ENCODE measurements around the gene LRRC1. TPM values are rescaled to one million over a fixed set of nuclear protein-coding genes. Genes with fewer than 3 reads are reported as not detected.

Gene LRRC1
- total RNA-seq, 1 donor from 2014 or later: 9.3 TPM

DNA sequence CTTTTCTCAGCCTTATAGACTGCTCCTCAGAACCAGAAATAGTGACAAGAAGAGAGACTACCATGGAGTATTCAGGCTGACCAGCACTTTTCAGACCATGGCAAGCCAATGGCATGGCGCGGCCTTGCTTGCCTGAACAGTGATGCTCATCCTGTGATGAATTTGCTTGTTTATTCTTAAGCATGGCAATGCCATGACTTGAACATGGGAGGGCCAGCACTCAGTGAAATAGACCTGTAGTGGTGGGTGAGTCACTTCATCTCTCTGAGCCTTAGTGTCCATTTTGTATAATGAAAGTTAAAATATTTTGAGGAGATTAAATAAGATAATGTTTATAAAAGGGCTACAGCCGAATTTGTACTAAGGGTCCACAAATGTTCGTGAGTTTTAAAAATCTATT lies 79.1 kb downstream of the LRRC1 start:
- TF ChIP-seq, protein P1, sequence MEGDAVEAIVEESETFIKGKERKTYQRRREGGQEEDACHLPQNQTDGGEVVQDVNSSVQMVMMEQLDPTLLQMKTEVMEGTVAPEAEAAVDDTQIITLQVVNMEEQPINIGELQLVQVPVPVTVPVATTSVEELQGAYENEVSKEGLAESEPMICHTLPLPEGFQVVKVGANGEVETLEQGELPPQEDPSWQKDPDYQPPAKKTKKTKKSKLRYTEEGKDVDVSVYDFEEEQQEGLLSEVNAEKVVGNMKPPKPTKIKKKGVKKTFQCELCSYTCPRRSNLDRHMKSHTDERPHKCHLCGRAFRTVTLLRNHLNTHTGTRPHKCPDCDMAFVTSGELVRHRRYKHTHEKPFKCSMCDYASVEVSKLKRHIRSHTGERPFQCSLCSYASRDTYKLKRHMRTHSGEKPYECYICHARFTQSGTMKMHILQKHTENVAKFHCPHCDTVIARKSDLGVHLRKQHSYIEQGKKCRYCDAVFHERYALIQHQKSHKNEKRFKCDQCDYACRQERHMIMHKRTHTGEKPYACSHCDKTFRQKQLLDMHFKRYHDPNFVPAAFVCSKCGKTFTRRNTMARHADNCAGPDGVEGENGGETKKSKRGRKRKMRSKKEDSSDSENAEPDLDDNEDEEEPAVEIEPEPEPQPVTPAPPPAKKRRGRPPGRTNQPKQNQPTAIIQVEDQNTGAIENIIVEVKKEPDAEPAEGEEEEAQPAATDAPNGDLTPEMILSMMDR (conservative IDR thresholded peaks at IDR 0.05; ENCODE audit: low read depth, low read length): no peak
- no peak overlapping the region for H3K4me3 ChIP-seq (ENCODE audit: low read depth, low read length)
- no peak for DNase-seq (ENCODE audit: low read depth)

DNA sequence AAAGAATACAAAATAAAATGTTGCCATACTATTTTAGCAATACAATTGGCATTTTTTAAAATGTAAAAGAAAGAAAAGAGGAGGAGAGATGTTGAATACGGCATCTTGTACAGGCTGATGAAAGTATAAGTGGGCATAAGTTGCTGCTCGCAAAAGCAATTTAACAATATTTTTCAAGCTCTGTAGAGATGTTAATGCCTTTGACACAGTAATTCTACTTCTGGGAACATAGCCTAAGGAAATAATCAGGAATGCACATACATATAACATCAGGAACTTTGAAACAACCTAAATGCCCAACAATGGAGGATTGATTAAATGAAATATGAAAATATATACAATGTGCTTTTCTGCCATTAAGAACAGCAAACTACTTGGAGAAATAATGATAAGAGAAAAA lies 80.2 kb downstream of the LRRC1 start:
- H3K4me3 ChIP-seq (ENCODE audit: low read depth, low read length): no peak overlapping the region
- DNase-seq (ENCODE audit: low read depth): no peak
- TF ChIP-seq, protein P1 (conservative IDR thresholded peaks at IDR 0.05; ENCODE audit: low read depth, low read length): no peak

DNA sequence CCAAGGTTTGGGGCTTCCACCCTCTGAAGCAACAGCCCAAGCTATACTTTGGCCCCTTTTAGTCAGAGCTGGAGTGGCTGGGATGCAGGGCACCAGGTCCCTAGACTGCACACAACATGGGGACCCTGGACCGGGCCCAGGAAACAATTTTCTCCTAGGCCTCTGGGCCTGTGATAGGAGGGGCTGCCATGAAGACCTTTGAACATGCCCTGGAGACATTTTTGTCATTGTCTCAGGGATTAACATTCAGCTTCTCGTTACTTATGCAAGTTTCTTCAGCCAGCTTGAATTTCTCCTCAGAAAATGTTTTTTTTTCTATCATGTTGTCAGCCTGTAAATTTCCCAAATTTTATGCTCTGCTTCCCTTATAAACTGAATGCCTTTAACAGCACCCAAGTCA lies 82.3 kb downstream of the LRRC1 start:
- TF ChIP-seq, protein P1 (conservative IDR thresholded peaks at IDR 0.05; ENCODE audit: low read depth, low read length): no peak
- no peak overlapping the region for H3K4me3 ChIP-seq (ENCODE audit: low read depth, low read length)
- DNase-seq (ENCODE audit: low read depth): no peak

DNA sequence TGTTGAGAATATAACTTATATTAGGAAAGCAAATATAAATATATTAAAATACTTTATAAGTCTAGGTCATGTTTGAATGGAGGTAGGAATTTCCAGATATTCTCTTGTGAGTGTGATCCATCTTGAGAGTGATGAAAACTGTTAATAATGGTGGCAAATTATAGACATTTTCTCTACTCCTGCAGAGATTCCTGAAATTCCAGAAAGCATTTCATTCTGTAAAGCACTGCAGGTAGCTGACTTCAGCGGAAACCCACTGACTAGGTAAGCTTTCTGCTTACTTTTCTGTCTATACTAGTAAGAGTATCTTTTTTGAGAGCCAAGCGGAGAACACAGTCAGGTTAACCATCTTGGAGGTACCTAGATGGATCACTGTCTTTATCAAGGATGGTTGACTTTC lies 84.0 kb downstream of the LRRC1 start:
- no peak for DNase-seq (ENCODE audit: low read depth)
- H3K4me3 ChIP-seq (ENCODE audit: low read depth, low read length): no peak overlapping the region
- TF ChIP-seq, protein P1 (conservative IDR thresholded peaks at IDR 0.05; ENCODE audit: low read depth, low read length): no peak

DNA sequence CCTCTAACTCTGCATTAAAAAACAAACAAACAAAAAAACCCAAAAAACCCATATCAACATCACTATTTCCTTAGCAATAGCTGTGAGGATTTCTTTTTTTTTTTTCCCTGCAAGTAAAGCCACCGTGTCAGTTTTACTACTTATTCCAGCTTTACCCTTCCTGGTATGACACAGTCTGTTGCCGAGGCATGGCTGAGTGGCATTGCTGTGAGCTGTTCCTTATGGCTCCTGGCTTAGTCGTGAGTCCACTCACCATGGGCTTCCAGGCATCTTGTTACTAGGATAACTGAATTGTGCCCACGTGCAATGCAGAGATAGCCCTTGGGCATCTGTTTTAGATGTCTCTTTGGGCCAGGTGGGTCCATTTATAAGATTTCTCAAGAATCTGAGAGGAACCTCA lies 84.8 kb downstream of the LRRC1 start:
- TF ChIP-seq, protein P1 (conservative IDR thresholded peaks at IDR 0.05; ENCODE audit: low read depth, low read length): no peak
- no peak overlapping the region for H3K4me3 ChIP-seq (ENCODE audit: low read depth, low read length)
- no peak for DNase-seq (ENCODE audit: low read depth)

DNA sequence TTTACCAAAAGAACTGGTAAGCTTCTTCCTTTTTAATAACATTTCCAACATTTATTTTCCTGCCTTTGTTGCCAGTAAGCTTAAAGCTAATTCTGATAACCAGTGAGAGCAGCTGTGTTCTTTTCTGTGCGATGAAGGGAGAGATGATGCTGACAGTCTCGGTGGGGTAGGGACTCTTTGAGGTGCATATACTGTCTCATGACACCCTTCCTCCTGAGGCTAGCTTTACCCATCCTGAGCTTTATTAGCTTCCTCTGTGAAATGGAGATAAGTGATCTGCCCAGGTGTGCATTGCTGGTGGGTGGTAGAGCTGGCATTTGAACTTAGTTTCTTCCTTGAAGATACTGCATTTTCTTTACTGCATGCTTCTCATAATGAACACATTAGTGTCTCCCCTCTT lies 92.5 kb downstream of the LRRC1 start:
- H3K4me3 ChIP-seq (ENCODE audit: low read depth, low read length): no peak overlapping the region
- DNase-seq (ENCODE audit: low read depth): no peak
- TF ChIP-seq, protein P1 (conservative IDR thresholded peaks at IDR 0.05; ENCODE audit: low read depth, low read length): no peak

DNA sequence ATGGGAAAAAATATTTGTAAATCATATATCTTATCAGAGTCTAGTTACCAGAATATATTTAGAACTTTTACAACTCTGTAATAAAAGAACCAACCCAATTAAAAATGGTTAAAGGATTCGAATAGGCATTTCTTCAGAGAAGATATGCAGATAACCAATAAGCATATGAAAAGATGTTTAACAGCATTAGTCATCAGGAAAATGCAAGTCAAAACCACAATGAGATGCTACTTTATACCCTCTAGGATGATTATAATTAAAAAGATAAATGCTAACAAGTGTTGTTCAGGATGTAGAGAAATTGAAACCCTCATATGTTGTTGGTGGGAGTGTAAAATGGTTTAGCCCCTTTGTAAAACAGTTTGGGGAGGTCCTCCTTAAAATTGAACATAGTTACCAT lies 94.1 kb downstream of the LRRC1 start:
- TF ChIP-seq, protein P1 (conservative IDR thresholded peaks at IDR 0.05; ENCODE audit: low read depth, low read length): no peak
- DNase-seq (ENCODE audit: low read depth): no peak
- no peak overlapping the region for H3K4me3 ChIP-seq (ENCODE audit: low read depth, low read length)
